ENCODE data around the gene MAS1.
"Not testable (repeated sequence)": the region's sequence is repeated elsewhere in the genome, so short reads cannot be mapped to it uniquely, and the experiment has no call there.

MAS1 gene

DNA sequence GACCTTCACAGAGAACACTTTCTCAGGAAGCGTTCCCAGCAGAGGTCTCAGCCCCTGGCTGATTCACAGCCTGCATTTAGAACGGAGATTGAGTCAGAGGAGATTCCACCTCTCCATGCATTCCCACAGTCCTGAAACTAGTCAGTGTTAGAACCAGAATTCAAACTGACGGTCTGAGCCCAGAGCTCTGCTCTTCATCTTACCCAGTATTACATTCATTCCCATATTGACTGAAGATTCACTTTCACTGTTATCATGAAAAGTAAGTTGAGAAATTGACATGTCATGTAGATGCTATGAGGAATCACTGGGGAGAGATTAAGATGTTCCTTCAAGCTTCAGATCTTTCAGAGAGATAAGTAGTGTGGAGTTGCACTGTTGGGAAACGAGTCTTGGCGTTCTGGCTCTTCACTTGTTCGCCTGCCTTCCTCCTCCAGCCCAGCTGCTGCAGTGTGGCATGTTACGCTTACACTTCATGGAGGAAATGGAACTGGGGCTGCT, 28.3 kb downstream of the MAS1 start:
- no peak for DNase-seq (ENCODE audit: low read depth)

- DNase-seq (ENCODE audit: low read depth): no peak
Observed at GRCh38 chr6:159919800-159920199, 29.0 kb downstream of the MAS1 start.

GRCh38 chr6:159924150-159924549, 33.4 kb downstream of the MAS1 start:
- not testable (repeated sequence) for DNase-seq (ENCODE audit: low read depth)

DNA sequence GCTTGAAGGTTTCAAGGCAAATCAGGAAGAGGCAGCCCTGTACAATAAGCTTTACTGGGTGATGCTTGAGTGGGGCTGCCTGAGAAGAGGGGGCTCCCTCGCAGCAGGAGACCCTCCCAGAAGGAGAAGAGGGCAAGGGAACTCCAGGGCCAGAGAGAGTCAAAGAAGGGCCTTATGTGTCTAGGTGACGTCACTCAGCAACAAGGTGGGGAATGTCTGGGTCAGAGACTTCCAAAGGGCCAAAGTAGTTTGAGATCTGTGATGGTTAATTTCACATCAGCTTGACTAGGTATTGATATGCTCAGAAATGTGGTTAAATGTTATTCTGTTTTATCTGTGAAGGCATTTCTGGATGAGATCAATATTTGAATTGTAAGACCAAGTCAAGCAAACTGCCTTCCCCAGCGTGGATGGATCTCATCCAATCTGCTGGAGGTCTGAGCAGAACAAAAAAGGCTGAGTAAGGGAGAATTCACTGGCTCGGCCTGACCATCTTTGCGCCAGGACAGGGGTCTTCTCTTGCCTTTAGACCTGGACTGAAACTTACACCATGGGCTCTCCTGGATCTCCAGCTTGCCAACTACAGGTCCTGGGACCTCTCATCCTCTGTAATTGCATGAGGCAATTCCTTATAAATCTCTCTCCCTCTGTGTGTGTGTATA, 35.9 kb downstream of the MAS1 start:
- DNase-seq (ENCODE audit: low read depth): no peak

- DNase-seq (ENCODE audit: low read depth): no peak
Observed at GRCh38 chr6:159929819-159930218, 39.0 kb downstream of the MAS1 start.

- DNase-seq (ENCODE audit: low read depth): no peak
Observed at GRCh38 chr6:159931112-159931511, 40.3 kb downstream of the MAS1 start.

- no peak for DNase-seq (ENCODE audit: low read depth)
Observed at GRCh38 chr6:159931846-159932245, 41.1 kb downstream of the MAS1 start.

GRCh38 chr6:159933077-159933476, 42.3 kb downstream of the MAS1 start:
- no peak for DNase-seq (ENCODE audit: low read depth)

GRCh38 chr6:159934181-159934580, 43.4 kb downstream of the MAS1 start:
- DNase-seq (ENCODE audit: low read depth): no peak

GRCh38 chr6:159935065-159935464, 44.3 kb downstream of the MAS1 start:
- no peak for DNase-seq (ENCODE audit: low read depth)

DNA sequence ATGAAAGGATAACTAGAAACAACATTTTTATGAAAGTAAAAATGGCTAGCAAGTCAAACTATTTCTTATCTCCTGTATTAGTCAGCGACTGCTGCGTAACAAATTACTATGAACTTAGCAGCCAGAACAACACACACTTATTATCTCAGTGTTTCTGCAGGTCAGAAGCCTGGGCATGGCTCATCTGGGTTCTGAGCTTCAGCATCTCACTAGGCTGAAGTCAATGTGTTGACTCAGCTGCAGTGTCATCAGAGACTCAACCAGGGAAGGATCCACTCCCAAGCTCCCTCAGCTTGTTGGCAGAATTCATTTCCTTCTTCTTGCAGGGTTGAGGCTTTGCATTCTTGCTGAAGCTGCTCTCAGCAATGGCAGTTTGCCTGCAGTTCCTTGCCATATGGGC, 44.8 kb downstream of the MAS1 start:
- DNase-seq (ENCODE audit: low read depth): no peak

DNA sequence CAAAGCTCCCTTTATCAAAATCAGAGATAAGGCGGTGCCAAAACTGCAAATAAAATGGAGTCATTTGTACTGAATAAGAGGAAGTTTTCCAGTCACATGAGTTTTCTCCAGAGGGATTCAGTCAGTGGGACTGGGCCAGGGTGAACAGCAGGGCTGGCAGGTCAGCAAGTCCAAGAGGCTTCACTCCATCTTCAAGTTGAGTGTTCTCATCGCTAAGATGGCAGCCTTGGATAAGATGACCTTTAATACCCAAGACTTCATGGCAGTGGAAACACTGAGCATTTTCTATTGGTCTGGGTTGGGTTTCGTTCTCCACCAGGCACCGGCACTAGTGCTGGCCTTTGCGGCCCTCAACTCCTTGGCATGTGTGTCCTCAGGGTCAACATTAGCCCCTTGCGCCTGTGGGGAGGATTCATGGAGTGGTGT, 48.8 kb downstream of the MAS1 start:
- DNase-seq (ENCODE audit: low read depth): no peak
